K562 treated with DMSO at 1 percent for 4 hours (cell line): ENCODE results near the gene PLEKHG5. TPM values are rescaled to one million over a fixed set of nuclear protein-coding genes. Genes with fewer than 3 reads are reported as not detected.

Experiments
- total RNA-seq: library from RNA; unstranded; fragments of 300-600 nt; gene quantifications from 2 replicates; pipeline ENCODE4 v1.2.3, GENCODE V29; 2022; ENCODE audit not compliant: insufficient read depth

PLEKHG5 gene
- total RNA-seq = not detected in 2 replicates

GRCh38 chr1:6491480-6491962 lies at the start of gene PLEKHG5:
Gene PLEKHG5 (minus strand): TSS chr1:6491667. CDS start chr1:6477571, 14,096 bp downstream.

GRCh38 chr1:6466023-6466422 lies 25.4 kb downstream of the PLEKHG5 start, which contains the start of gene TNFRSF25:
Gene TNFRSF25 (minus strand): TSS chr1:6466173. CDS start chr1:6466107, 66 bp downstream.

GRCh38 chr1:6424619-6425593 lies 66.6 kb downstream of the PLEKHG5 start, which contains the start of gene ESPN:
Gene ESPN (plus strand): TSS chr1:6424776. CDS start chr1:6424956, 180 bp downstream.

GRCh38 chr1:6419804-6420453 lies 71.5 kb downstream of the PLEKHG5 start, which contains the start of gene HES2:
Gene HES2 (minus strand): TSS chr1:6419919. CDS start chr1:6419820, 99 bp downstream.

Other genes with a start within 250 kb of the PLEKHG5 start
- not detected in 2 replicates for gene HES3, start 247.5 kb downstream of the PLEKHG5 start, total RNA-seq
- 0.57 and 0.76 TPM in 2 replicates for gene GPR153, start 230.6 kb downstream of the PLEKHG5 start, total RNA-seq
- gene ACOT7, start 97.9 kb downstream of the PLEKHG5 start, total RNA-seq = 63.3 and 63.9 TPM in 2 replicates
- not detected in 2 replicates for gene HES2, start 71.7 kb downstream of the PLEKHG5 start, total RNA-seq
- 3.7 and 5.2 TPM in 2 replicates for gene ESPN, start 66.9 kb downstream of the PLEKHG5 start, total RNA-seq
- not detected in 2 replicates for gene TNFRSF25, start 25.5 kb downstream of the PLEKHG5 start, total RNA-seq
- gene NOL9, start 62.8 kb upstream of the PLEKHG5 start, total RNA-seq = 6.1 and 9.8 TPM in 2 replicates
- not detected in 2 replicates for gene TAS1R1, start 63.6 kb upstream of the PLEKHG5 start, total RNA-seq
- gene ZBTB48, start 88.3 kb upstream of the PLEKHG5 start, total RNA-seq = 54.3 and 74.0 TPM in 2 replicates
- 70.4 and 90.6 TPM in 2 replicates for gene KLHL21, start 111.2 kb upstream of the PLEKHG5 start, total RNA-seq
- gene PHF13, start 122.1 kb upstream of the PLEKHG5 start, total RNA-seq = 18.2 and 23.9 TPM in 2 replicates
- gene THAP3, start 133.2 kb upstream of the PLEKHG5 start, total RNA-seq = 30.7 and 34.8 TPM in 2 replicates
- 30.7 and 32.6 TPM in 2 replicates for gene DNAJC11, start 210.1 kb upstream of the PLEKHG5 start, total RNA-seq